C4-2B (cell line): Measurements from ENCODE around the gene SYT5.

Source experiments
- H3K27ac ChIP-seq: fragments of 450-650 bp; 2 replicates; pipeline ENCODE4 v1.5.1; 2017
- CTCF ChIP-seq: fragments of 450-650 bp; conservative IDR thresholded peaks from 2 replicates; pipeline ENCODE4 v1.5.1; 2017; ENCODE audit warnings: mild to moderate bottlenecking
- ZFX ChIP-seq: fragments of 450-650 bp; IDR thresholded peaks from 2 replicates; pipeline ENCODE4 v1.6.1; 2017

The SYT5 gene

GRCh38 chr19:55179606-55180484 lies at the start of gene SYT5:
Gene SYT5 (minus strand): TSS chr19:55180289. CDS start chr19:55179041, 1,248 bp downstream.
- TF ChIP-seq CTCF: no peak
- no peak for TF ChIP-seq ZFX
- no peak within 1 kb of the TSS for H3K27ac ChIP-seq

- H3K27ac ChIP-seq: no peak overlapping the region
- TF ChIP-seq CTCF (no peak), ZFX (no peak)
Measured at GRCh38 chr19:55229789-55230182, 49.7 kb upstream of the SYT5 start.

GRCh38 chr19:55229145-55229788 lies 49.2 kb upstream of the SYT5 start:
- H3K27ac ChIP-seq: no peak overlapping the region
- TF ChIP-seq ZFX (no peak), CTCF (no peak)

- TF ChIP-seq ZFX (no peak), CTCF (no peak)
- H3K27ac ChIP-seq: no peak within 1 kb of the TSS
Measured at GRCh38 chr19:55228403-55229031, 48.4 kb upstream of the SYT5 start, which contains the start of gene TMEM86B. Gene TMEM86B (minus strand): TSS chr19:55228763. CDS start chr19:55228741, 22 bp downstream.

GRCh38 chr19:55228015-55228391 lies 47.9 kb upstream of the SYT5 start:
- TF ChIP-seq CTCF: no peak
- no peak for TF ChIP-seq ZFX
- no peak overlapping the region for H3K27ac ChIP-seq

- no peak overlapping the region for H3K27ac ChIP-seq
- no peak for TF ChIP-seq CTCF
- no peak for TF ChIP-seq ZFX
Measured at GRCh38 chr19:55227241-55228014, 47.3 kb upstream of the SYT5 start.
